Kidney (tissue), 14 donors: Measurements from ENCODE around the gene IPCEF1. TPM values are rescaled to one million over a fixed set of nuclear protein-coding genes. Genes with fewer than 3 reads are reported as not detected.
A peak's percentile ranks its signal among the peaks of the same experiment; 100 is the strongest.

Source experiments
- DNase-seq, 5 donors: peaks; one replicate each; pipeline ENCODE4 v3.0.0-alpha.2; 2013 to 2020
- FAIRE-seq: peaks from 2 replicates; lab custom pipeline; 2012; peaks lifted over from hg19 to GRCh38; lab: Jason Lieb, UNC
- H3K27ac ChIP-seq, 2 donors: one replicate each; pipeline ENCODE4 v1.7.0; 2013; ENCODE audit warnings: low read depth in 2 of 2, low read length in 2 of 2, inconsistent platforms in 1 of 2
- H3K27me3 ChIP-seq: one replicate; pipeline ENCODE4 v1.7.1; 2013; ENCODE audit warnings: low read length, inconsistent platforms; ENCODE audit not compliant: control insufficient read depth, insufficient read depth
- H3K36me3 ChIP-seq, 3 donors: one replicate each; pipeline versions ENCODE4 v1.7.0 to v1.7.1; 2013; ENCODE audit warnings: low read length in 3 of 3, control low read depth in 1 of 3, inconsistent platforms in 1 of 3; ENCODE audit not compliant: insufficient read depth in 3 of 3, control insufficient read depth in 2 of 3
- H3K4me1 ChIP-seq, 3 donors: one replicate each; pipeline versions ENCODE4 v1.7.0 to v1.7.1; 2013; ENCODE audit warnings: low read length in 3 of 3, inconsistent platforms in 1 of 3, low read depth in 1 of 3; ENCODE audit not compliant: control insufficient read depth in 2 of 3, insufficient read depth in 2 of 3
- H3K4me3 ChIP-seq, 3 donors: one replicate each; pipeline versions ENCODE4 v1.7.0 to v1.8.1; 2013; ENCODE audit warnings: low read length in 3 of 3, control low read depth in 1 of 3, inconsistent platforms in 1 of 3
- H3K9ac ChIP-seq, 3 donors: one replicate each; pipeline versions ENCODE4 v1.7.0 to v1.7.1; 2013; ENCODE audit warnings: low read length in 3 of 3, control low read depth in 1 of 3, inconsistent platforms in 1 of 3
- H3K9me3 ChIP-seq, 3 donors: one replicate each; pipeline versions ENCODE4 v1.7.0 to v1.7.1; 2013; ENCODE audit warnings: low read length in 3 of 3, control low read depth in 1 of 3, inconsistent platforms in 1 of 3; ENCODE audit not compliant: control insufficient read depth in 2 of 3, insufficient read depth in 1 of 3
- intact Hi-C: fragments of 100-400 bp; cut with DNase I; formaldehyde crosslinking; loops from one replicate; pipeline ENCODE4 v1.11.1; 2022
- polyA plus RNA-seq: library from polyadenylated mRNA; stranded (reverse); fragments of 350-450 nt; fragmentation: Illumina TruSeq; extraction: RNeasy Lipid Tissue Mini Kit (QIAGEN cat#74804); gene quantifications from one replicate; pipeline ENCODE4 v1.2.3, GENCODE V29; 2014; ENCODE audit warnings: low read depth, low replicate concordance; ENCODE audit not compliant: insufficient read depth
- total RNA-seq: library from RNA; stranded (reverse); fragmentation: NEBNext Ultra II Directional; extraction: Animal tissue kit (Norgen Biotek cat#: 25700); gene quantifications from one replicate; pipeline ENCODE4 v1.2.1, GENCODE V29; 2021
- TF ChIP-seq, protein P1 (sequence below): IDR thresholded peaks from 3 replicates; pipeline ENCODE4 v1.5.1; 2012; ENCODE audit warnings: mild to moderate bottlenecking, moderate library complexity, borderline replicate concordance; ENCODE audit not compliant: insufficient read depth; ENCODE audit errors: extremely low read depth
- donor health status: control.
- donor health status: control.
- donor health status: control.
- donor health status: control.
- donor health status: control.
- donor health status: DM: yes; HTN: yes; CAD: no.
- donor health status: Normal renal cell carcinoma (clear cell type).

Gene IPCEF1
- total and polyA plus RNA-seq, 2 donors from 2014 or later, result 2.7 to 25.9 TPM

DNA sequence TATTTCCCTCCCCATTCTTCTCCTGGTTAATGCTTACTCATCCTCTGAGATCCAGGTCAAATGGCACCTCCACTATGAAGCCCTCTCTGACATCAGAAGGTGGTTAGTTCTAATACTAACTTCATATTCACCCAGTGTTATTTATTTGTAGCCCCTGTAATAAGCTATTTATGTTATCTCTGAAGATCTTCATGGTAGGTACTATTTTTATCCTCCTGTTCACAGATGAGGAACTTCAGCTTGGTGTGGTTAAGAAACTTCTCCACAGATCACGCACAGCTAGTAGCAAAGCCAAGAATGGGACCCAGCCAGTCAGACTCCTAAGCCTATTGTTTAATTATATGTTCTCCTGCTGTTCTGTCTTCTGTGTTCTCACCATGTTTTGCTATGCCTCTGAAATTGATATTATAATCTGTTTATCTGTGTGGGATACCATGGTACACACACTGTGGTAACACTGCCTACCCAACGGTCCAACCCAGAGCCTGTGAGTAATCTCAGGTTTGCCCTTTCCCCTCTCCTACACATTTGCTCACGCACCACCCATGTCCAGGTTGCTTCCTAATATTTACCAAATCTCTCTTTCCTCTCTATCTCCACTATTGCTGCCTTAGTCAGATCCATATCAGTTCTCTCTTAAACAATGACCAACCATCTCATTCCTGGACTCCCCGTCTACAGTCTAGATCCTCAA is 98.4 kb downstream of the IPCEF1 start:
- FAIRE-seq (no peak), DNase-seq (no peak)
- H3K4me3 ChIP-seq, result no peak overlapping the region
- TF ChIP-seq, protein P1, sequence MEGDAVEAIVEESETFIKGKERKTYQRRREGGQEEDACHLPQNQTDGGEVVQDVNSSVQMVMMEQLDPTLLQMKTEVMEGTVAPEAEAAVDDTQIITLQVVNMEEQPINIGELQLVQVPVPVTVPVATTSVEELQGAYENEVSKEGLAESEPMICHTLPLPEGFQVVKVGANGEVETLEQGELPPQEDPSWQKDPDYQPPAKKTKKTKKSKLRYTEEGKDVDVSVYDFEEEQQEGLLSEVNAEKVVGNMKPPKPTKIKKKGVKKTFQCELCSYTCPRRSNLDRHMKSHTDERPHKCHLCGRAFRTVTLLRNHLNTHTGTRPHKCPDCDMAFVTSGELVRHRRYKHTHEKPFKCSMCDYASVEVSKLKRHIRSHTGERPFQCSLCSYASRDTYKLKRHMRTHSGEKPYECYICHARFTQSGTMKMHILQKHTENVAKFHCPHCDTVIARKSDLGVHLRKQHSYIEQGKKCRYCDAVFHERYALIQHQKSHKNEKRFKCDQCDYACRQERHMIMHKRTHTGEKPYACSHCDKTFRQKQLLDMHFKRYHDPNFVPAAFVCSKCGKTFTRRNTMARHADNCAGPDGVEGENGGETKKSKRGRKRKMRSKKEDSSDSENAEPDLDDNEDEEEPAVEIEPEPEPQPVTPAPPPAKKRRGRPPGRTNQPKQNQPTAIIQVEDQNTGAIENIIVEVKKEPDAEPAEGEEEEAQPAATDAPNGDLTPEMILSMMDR, result no peak
- intact Hi-C loops, result no loop called here
- no peak overlapping the region for H3K9ac ChIP-seq
- H3K27ac ChIP-seq, result no peak overlapping the region
- H3K27me3 ChIP-seq, result no peaks in the 10 kb centered on the region
- no peaks in the 10 kb centered on the region for H3K4me1 ChIP-seq
- no peaks in the 10 kb centered on the region for H3K9me3 ChIP-seq
- no peaks in the 10 kb centered on the region for H3K36me3 ChIP-seq

DNA sequence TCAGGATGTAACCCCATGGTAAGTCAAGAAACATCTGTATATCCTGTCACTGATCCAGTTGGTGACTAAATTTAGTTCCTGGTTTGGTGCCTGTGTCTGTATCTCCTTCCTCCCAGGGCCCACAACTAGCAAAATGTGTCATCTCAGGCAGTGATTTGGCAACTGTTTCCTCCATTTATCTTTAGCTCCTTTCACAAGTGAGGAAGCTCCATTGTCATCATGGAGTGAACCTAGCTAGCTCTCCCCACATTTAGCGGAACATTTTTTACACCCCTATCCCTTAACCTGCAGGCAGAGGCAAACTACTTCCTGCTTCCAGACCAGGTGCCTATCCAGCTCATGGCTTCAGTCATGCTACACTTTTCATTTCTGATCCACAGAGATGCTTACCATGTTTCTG is 99.5 kb downstream of the IPCEF1 start:
- no peak for FAIRE-seq
- Histone ChIP-seq H3K4me1 (no peaks in the 10 kb centered on the region), H3K27ac (no peak overlapping the region), H3K27me3 (no peaks in the 10 kb centered on the region), H3K9me3 (no peaks in the 10 kb centered on the region), H3K9ac (no peak overlapping the region), H3K36me3 (no peaks in the 10 kb centered on the region), H3K4me3 (no peak overlapping the region)
- intact Hi-C loops, result no loop called here
- TF ChIP-seq, protein P1, result no peak
- peak in 1 of 5 donors; percentile 45 for DNase-seq

DNA sequence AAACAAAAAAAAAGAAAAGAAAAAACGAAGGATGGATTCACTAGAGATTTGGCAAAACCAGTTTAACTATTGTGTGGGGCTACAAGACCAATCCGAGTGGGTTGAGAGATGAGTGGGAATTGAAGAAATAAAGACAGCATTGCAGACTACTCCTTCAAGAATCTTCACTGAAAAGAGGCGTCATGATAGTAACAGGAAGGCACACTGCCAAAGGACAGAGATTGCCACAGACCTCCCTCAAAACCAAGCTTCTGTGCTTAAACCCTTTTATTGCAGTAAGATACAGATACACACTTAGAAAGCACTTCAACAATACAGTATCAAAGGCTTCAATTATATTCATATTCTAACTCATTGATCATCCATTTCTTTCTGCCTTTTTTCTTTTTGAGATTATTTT is 103.9 kb downstream of the IPCEF1 start:
- intact Hi-C loops, result no loop called here
- Histone ChIP-seq H3K9me3 (no peaks in the 10 kb centered on the region), H3K36me3 (no peaks in the 10 kb centered on the region), H3K4me1 (no peaks in the 10 kb centered on the region), H3K27me3 (no peaks in the 10 kb centered on the region), H3K27ac (no peak overlapping the region), H3K4me3 (no peak overlapping the region), H3K9ac (no peak overlapping the region)
- TF ChIP-seq, protein P1, result no peak
- DNase-seq (no peak), FAIRE-seq (no peak)

DNA sequence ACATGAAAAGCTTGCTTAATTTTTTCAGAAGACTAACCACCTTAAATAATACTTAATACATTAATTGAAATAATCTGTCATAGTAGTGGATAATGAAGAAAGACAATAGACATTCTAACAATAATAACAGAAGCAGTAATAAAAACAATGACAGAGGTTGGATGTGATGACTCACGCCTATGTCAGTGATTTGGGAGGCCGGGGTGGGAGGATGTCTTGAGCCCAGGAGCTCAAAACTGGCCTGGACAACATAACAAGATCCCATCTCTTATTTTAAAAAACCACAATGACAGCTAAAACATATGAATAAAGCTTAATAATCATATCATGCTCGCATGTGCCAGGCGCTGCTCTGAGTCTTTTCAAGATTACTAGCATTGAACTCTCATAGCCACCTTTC is 105.5 kb downstream of the IPCEF1 start:
- H3K27ac ChIP-seq, result no peak overlapping the region
- intact Hi-C loops, result no loop called here
- no peak overlapping the region for H3K9ac ChIP-seq
- TF ChIP-seq, protein P1, result no peak
- no peaks in the 10 kb centered on the region for H3K36me3 ChIP-seq
- no peak overlapping the region for H3K4me3 ChIP-seq
- DNase-seq (no peak), FAIRE-seq (no peak)
- peaks cover 0 to 2% (median 0%) of the 10 kb centered on the region in 3 donors for H3K4me1 ChIP-seq
- no peaks in the 10 kb centered on the region for H3K9me3 ChIP-seq
- H3K27me3 ChIP-seq, result no peaks in the 10 kb centered on the region
